SU-DHL-6 (cell line): ENCODE results near the gene ZNF385D.
"Not testable (repeated sequence)": the region's sequence is repeated elsewhere in the genome, so short reads cannot be mapped to it uniquely, and the experiment has no call there.

ENCODE experiments used
- H2AFZ ChIP-seq: fragments of 200-600 bp; sonication (generic); 2 replicates; pipeline ENCODE4 v1.6.1; 2014; ENCODE audit warnings: low read depth, mild to moderate bottlenecking, moderate library complexity, mixed read lengths, antibody characterized with exemption, low read length; ENCODE audit not compliant: severe bottlenecking
- H3F3A ChIP-seq: fragments of 200-600 bp; shearing (Covaris generic); 2 replicates; pipeline ENCODE4 v1.6.0; 2016; ENCODE audit warnings: antibody characterized with exemption, mild to moderate bottlenecking; ENCODE audit not compliant: insufficient read depth
- H3K27ac ChIP-seq: fragments of 200-600 bp; sonication (generic); 2 replicates; pipeline ENCODE4 v1.5.1; 2016; ENCODE audit warnings: low read depth, mild to moderate bottlenecking, low read length, moderate library complexity, mixed read lengths
- H3K27me3 ChIP-seq: fragments of 200-600 bp; sonication (generic), shearing (Covaris generic); 2 replicates; pipeline ENCODE4 v1.6.0; 2014; ENCODE audit warnings: mild to moderate bottlenecking, low read length
- H3K36me3 ChIP-seq: fragments of 200-600 bp; sonication (generic); 2 replicates; pipeline ENCODE4 v1.6.1; 2014; ENCODE audit warnings: mild to moderate bottlenecking, low read length, mixed read lengths
- H3K4me2 ChIP-seq: fragments of 300-600, 200-600 bp; shearing (Covaris generic), sonication (generic); 2 replicates; pipeline ENCODE4 v1.6.0; 2014; ENCODE audit warnings: low read length, low read depth, mild to moderate bottlenecking; ENCODE audit not compliant: poor library complexity, severe bottlenecking
- H3K4me3 ChIP-seq: fragments of 200-600 bp; sonication (generic); 2 replicates; pipeline ENCODE4 v1.5.1; 2014; ENCODE audit warnings: antibody characterized with exemption, low read length, mild to moderate bottlenecking, mixed read lengths; ENCODE audit not compliant: insufficient read depth, poor library complexity, severe bottlenecking
- H3K79me2 ChIP-seq: fragments of 200-600 bp; sonication (generic); 2 replicates; pipeline ENCODE4 v1.6.1; 2014; ENCODE audit warnings: mild to moderate bottlenecking, low read length, moderate library complexity; ENCODE audit not compliant: insufficient read depth
- H3K9ac ChIP-seq: fragments of 200-600 bp; sonication (generic); 2 replicates; pipeline ENCODE4 v1.7.0; 2014; ENCODE audit warnings: mild to moderate bottlenecking, low read length
- H3K9me2 ChIP-seq: fragments of 200-600 bp; sonication (generic); replicated peaks from 2 replicates; pipeline ENCODE4 v1.6.1; 2014; ENCODE audit warnings: low read length; ENCODE audit not compliant: insufficient read depth
- H3K9me3 ChIP-seq: fragments of 200-600 bp; sonication (generic); 2 replicates; pipeline ENCODE4 v1.6.1; 2014; ENCODE audit warnings: low read length, mixed read lengths; ENCODE audit not compliant: insufficient read depth
- H4K20me1 ChIP-seq: fragments of 200-600 bp; sonication (generic); 2 replicates; pipeline ENCODE4 v1.6.1; 2014; ENCODE audit warnings: low read depth, mild to moderate bottlenecking, antibody characterized with exemption, low read length, moderate library complexity, mixed read lengths
- EZH2phosphoT487 ChIP-seq: fragments of 200-600 bp; sonication (generic), shearing (Covaris generic); conservative IDR thresholded peaks from 2 replicates; pipeline ENCODE4 v1.6.1; 2018; ENCODE audit warnings: mild to moderate bottlenecking, antibody characterized with exemption, low read length, moderate library complexity, mixed read lengths
- TF ChIP-seq, protein P1 (sequence below): fragments of 200-600 bp; sonication (generic); IDR thresholded peaks from one replicate; pipeline ENCODE4 v1.5.1; 2017; ENCODE audit warnings: antibody characterized with exemption, mild to moderate bottlenecking, low read length, moderate library complexity; ENCODE audit not compliant: insufficient read depth, poor library complexity, severe bottlenecking

The ZNF385D gene

DNA sequence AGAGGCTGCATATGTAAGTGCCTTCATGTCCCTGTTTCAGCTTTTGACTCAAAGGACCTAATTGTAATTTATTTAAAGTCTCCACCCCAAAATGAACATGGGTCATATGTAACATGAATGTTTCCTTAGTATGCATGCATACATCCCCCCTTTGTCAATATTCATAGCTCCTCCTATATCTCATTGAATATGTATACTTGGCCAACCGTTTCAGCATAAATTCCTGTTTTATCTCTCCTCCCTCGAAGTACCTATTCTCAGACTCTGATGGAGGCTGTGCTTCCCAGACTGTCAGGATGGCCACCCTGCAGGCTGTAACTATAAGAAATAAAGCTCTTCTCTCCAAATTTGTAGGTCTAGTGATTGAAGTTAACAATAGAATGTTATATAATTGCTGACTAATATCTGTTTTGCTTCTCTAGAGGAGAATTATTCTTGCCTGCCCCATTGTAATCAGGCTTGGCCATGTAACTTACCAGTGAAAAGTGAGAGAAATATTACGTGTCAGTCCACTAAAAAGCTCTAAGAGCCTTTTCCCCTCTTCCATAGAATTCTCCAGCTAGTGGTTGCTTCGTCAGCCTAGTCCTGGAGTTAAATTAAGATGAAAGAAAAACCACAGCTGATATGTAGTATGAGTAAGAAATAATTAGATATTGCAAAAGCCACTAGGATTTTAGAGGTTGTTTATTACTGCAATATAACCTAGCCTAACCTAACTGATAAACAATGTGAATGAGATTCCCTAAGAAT, 245.1 kb downstream of the ZNF385D start:
- no peaks in the 10 kb centered on the region for H4K20me1 ChIP-seq
- H2AFZ ChIP-seq = no peak overlapping the region
- H3F3A ChIP-seq = no peaks in the 10 kb centered on the region
- H3K27me3 ChIP-seq = no peaks in the 10 kb centered on the region
- TF ChIP-seq EZH2phosphoT487 = no peak
- TF ChIP-seq, protein P1, sequence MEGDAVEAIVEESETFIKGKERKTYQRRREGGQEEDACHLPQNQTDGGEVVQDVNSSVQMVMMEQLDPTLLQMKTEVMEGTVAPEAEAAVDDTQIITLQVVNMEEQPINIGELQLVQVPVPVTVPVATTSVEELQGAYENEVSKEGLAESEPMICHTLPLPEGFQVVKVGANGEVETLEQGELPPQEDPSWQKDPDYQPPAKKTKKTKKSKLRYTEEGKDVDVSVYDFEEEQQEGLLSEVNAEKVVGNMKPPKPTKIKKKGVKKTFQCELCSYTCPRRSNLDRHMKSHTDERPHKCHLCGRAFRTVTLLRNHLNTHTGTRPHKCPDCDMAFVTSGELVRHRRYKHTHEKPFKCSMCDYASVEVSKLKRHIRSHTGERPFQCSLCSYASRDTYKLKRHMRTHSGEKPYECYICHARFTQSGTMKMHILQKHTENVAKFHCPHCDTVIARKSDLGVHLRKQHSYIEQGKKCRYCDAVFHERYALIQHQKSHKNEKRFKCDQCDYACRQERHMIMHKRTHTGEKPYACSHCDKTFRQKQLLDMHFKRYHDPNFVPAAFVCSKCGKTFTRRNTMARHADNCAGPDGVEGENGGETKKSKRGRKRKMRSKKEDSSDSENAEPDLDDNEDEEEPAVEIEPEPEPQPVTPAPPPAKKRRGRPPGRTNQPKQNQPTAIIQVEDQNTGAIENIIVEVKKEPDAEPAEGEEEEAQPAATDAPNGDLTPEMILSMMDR = no peak
- H3K27ac ChIP-seq = no peak overlapping the region
- H3K4me2 ChIP-seq = no peak overlapping the region
- H3K9me2 ChIP-seq = no peaks in the 10 kb centered on the region
- H3K79me2 ChIP-seq = no peaks in the 10 kb centered on the region
- H3K4me3 ChIP-seq = no peak overlapping the region
- no peaks in the 10 kb centered on the region for H3K9me3 ChIP-seq
- H3K36me3 ChIP-seq = no peaks in the 10 kb centered on the region
- no peak overlapping the region for H3K9ac ChIP-seq

DNA sequence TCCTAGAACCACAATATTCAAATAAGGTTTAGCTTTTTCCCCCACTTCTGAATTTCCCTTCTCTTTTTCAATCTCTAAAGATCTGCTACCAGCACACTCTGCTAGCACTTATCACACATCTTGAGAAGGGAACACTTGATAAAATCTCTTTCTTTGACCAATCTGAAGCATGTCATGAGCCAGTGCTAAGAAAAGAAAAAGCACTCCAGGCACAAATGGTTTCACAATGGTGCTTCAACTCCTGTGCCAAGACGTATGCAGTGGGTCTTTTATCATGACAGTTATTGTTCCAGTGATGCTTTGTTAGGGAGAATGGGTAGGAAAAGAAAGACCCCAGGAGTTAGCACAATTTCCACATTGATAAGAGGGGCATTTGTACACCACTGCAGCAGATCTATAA, 248.4 kb downstream of the ZNF385D start:
- H2AFZ ChIP-seq = no peak overlapping the region
- H3K9me3 ChIP-seq = no peaks in the 10 kb centered on the region
- H3K27me3 ChIP-seq = no peaks in the 10 kb centered on the region
- H4K20me1 ChIP-seq = no peaks in the 10 kb centered on the region
- no peak overlapping the region for H3K9ac ChIP-seq
- no peak overlapping the region for H3K4me3 ChIP-seq
- H3F3A ChIP-seq = no peaks in the 10 kb centered on the region
- H3K27ac ChIP-seq = no peak overlapping the region
- no peaks in the 10 kb centered on the region for H3K9me2 ChIP-seq
- H3K4me2 ChIP-seq = no peak overlapping the region
- H3K79me2 ChIP-seq = no peaks in the 10 kb centered on the region
- TF ChIP-seq, protein P1 = no peak
- TF ChIP-seq EZH2phosphoT487 = no peak
- H3K36me3 ChIP-seq = no peaks in the 10 kb centered on the region

DNA sequence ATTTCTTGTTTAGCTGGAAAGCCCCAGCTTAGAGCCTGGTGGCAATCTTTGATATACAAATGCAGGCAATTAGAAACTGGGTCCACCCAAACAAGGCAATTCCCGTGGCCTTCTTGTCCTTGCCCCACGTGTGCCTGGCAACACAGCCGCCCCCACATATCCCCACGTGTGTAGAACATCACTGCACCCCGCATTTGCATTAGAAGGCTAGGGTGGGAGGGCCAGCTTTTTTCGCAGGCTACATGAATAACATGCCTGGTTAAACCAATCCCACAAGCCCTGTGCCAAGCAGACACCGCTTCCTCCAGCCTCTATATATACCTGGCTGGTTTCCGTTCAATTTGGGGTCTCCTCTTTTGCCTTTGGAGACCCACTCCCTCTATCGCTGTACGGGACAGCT, 250.2 kb downstream of the ZNF385D start:
- Histone ChIP-seq H4K20me1 (no peaks in the 10 kb centered on the region), H2AFZ (no peak overlapping the region), H3K4me2 (no peak overlapping the region), H3K9me3 (no peaks in the 10 kb centered on the region), H3K9ac (no peak overlapping the region), H3K36me3 (no peaks in the 10 kb centered on the region), H3F3A (no peaks in the 10 kb centered on the region), H3K9me2 (no peaks in the 10 kb centered on the region), H3K27me3 (no peaks in the 10 kb centered on the region), H3K27ac (no peak overlapping the region), H3K4me3 (no peak overlapping the region), H3K79me2 (no peaks in the 10 kb centered on the region)
- TF ChIP-seq, protein P1 = no peak
- TF ChIP-seq EZH2phosphoT487 = no peak

DNA sequence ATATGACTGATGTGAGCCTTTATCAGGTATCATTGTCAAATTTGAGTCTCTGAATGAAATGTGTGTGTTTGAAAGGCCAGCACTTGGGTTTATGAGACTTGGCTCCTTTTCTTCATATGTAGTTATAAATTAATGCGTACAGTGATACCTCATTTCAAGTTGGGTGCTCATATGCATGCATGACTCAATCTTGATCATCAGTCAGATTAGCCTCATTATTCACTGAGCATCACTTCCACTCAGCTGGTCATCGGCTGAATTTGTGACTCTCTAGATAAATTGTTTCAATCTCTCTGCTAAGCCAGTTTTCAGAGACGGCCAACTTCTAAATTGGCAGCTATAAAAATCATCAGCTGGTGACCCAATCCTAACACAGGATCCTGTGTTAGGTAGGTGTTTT, 260.3 kb downstream of the ZNF385D start:
- not testable (repeated sequence) for H3K27ac ChIP-seq, H3K9me3 ChIP-seq, H3F3A ChIP-seq, H3K27me3 ChIP-seq, H3K79me2 ChIP-seq, H3K9me2 ChIP-seq, H3K4me2 ChIP-seq, H3K9ac ChIP-seq, H4K20me1 ChIP-seq, H2AFZ ChIP-seq, H3K4me3 ChIP-seq, H3K36me3 ChIP-seq
